GM21717 (cell line): ENCODE results near the gene SUDS3.

Source experiments
- ATAC-seq: cut with Tn5 transposase; IDR thresholded peaks from one replicate; pipeline ENCODE4 v1.9.1; 2021; ENCODE audit warnings: mild to moderate bottlenecking, moderate library complexity; ENCODE audit not compliant: unreplicated experiment

The SUDS3 gene

DNA sequence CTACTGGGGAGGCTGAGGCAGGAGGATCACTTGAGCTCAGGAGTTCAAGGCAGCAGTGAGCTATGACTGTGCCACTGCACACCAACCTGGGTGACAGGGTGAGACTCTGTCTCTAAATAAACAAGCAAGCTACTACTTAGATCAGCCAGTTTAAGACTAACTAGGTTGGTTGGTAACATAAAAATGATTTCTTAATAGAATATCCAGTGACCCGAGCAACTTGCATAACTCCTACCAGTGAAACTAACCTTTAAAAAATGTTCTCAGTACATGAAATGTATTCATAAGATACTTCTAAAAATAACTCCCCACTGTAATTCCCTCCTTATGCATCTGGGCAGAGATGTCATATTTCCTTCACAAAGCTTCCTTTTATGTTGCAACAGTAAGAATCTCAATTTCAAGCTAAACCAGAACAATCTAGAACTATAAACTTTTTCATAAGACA, 19.5 kb upstream of the SUDS3 start:
- ATAC-seq = no peak

DNA sequence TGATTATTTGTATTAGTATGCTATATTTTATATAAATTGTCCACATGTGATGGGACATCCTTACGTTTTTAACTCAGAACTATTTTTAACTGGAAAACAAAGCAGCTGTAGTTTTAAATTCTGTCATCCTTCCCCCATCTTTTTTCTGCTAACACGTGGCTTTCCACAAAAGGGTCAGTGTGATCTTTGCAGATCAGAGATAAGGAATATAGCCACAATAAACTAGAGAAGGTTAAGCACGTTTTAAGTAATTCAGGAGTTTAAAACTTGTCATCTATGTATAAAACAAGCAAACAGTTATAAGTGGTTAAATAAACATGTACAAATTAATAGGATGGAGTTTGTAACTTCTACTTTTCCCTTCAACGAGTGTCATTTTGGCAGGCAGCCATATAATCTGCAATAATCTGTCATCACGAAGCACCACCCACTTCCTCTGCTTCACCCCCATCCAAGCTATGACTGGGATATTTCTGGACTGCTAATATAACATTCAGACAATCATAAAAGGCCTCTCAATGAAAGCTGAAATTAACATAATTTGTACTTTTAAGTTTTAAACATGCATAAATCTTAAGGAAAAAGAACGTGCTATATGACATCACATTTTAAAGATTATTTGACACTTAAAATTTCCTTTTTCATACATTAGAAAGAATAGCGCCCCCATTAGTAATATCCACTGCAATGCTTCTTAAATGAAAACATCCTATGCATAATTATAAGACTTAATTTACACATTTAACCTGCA, 18.9 kb upstream of the SUDS3 start:
- ATAC-seq = peak; percentile 66

DNA sequence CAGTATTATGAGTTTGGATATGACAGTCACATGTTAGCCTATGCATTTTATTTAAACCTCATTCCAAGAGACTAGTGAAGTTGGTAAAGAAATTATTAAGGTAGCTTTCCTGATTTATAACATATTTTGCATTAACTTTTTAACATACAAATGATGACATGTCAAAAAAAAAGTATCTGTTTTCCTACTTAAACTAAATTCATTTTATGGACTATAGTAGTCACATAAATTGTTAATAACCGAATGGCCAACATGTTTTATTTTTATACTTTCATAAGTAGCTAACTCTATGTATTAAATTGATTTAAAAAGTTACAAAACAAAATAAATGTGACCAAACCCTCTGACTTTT, 18.4 kb upstream of the SUDS3 start:
- ATAC-seq = no peak

DNA sequence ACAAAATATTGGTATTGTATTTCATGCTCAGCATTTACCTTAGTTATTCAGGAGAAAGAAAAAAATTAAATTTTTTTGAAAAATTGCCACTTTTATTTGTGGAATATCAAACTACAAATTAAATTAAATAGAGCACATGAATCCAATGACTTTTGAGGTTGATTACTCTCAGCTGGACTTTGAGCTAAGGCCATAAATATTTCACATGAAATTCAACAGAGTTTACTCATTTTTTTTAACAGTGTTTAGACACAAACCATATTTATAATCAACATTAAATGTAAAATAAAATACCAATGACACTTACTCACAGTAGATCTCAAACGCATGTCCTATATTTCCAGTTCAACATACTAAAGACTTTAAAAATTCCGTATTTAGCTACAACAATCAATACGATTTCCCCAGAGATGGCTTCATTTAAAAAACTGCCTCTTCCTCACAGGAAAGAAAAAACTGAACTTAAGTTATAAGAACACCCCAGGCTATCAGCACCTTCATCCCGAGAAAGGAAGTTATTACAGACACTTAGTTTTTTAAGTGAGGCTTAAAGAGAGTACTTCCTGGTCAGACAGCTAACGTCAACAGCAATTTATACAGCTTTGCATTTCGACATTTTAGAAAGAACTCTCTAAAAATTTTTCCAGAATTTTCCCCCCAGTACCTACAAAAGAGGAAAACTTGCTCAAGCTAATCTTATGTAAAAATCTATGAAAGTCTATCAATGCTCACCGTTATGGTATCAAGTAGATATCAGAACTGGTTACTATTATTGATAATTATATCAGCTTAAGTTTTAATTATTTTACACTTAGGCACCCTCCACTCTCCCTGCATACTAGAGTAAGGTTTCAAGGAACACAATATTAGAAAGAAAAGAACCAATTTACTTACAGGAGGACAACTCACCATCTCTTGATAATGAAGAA, 17.5 kb upstream of the SUDS3 start:
- no peak for ATAC-seq

DNA sequence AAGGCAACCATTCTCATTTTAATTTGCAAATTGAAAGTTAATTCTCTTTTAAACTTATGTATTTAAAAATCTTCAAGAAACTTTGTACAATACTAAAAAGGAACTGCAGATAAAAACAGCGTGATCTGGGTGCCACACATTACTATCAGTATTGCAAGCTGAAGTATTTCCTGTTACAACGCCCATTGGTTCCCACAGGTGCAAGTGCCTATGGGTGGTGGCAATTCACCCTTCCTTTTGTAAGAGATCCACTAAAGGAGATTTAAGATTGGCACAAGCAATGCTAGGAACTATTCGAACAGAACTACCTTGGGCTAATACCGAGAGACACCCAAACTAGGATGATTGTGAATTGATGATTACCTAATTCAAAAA, 16.8 kb upstream of the SUDS3 start:
- no peak for ATAC-seq

DNA sequence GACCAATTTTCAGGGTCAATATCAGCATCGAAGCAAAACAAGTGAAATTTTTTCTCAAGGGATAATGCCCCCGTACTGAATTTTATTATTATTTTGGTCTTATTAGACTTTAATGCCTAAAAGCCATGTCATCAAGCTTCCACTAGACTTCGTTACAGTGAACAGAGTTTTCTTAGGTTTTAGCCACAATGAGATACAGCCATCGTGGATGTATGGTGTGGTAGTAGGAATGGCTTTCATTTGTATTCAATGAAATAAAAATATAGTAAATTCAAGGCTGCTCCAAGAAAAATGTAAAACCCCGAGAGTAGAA, 15.3 kb upstream of the SUDS3 start:
- ATAC-seq = no peak

DNA sequence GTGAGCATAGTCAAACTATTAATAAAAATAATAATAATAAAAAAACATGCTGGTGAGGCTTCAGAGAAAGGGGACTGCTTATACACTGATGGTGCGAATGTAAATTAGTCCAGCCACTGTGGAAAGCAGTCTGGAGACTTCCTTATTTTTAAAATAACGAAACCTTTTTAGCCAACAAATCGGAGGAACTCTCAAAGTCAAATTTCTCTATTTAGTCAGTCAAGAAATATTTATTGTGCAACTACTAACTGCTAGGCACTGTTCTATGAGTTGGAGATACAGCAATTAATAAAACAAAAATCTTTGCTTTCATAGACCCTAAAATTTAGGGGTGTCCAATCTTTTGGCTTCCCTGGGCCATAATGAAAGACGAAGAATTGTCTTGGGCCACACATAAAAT, 14.5 kb upstream of the SUDS3 start:
- no peak for ATAC-seq

DNA sequence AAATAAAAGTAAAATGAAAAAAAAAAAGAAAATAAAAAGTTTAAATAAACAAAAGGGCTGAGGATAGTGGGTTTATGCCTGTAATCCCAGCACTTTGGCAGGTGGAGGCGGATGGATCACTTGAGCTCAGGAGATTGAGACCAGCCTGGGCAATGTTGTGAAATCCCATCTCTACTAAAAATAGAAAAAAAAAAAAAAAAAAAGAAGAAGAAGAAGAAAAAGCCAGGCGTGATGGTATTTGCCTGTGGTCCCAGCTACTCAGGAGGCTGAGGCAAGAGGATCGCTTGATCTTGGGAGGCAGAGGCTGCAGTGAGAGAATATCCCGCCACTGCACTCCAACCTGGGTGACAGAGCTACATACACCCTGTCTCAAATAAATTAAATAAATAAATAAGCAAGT, 7.5 kb upstream of the SUDS3 start:
- ATAC-seq = no peak

DNA sequence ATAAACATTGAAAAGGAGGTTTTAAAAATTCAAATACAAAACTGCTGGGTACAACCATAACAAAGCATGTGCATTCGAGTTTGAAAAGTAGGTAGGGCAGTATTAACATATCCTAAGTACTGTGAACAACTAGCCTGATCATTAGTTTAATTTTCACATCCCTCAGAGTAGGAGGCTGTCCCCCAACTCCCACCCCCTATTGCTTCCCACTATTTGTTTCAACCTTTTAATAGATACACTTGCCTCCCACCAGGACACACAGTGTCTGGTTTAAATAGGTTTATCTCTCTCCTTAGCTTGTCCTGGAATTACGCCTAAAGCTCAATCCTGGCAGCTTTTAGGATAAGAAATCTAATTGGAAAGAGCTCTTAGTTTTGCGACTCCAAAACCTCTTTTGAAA, 5.8 kb upstream of the SUDS3 start:
- no peak for ATAC-seq

DNA sequence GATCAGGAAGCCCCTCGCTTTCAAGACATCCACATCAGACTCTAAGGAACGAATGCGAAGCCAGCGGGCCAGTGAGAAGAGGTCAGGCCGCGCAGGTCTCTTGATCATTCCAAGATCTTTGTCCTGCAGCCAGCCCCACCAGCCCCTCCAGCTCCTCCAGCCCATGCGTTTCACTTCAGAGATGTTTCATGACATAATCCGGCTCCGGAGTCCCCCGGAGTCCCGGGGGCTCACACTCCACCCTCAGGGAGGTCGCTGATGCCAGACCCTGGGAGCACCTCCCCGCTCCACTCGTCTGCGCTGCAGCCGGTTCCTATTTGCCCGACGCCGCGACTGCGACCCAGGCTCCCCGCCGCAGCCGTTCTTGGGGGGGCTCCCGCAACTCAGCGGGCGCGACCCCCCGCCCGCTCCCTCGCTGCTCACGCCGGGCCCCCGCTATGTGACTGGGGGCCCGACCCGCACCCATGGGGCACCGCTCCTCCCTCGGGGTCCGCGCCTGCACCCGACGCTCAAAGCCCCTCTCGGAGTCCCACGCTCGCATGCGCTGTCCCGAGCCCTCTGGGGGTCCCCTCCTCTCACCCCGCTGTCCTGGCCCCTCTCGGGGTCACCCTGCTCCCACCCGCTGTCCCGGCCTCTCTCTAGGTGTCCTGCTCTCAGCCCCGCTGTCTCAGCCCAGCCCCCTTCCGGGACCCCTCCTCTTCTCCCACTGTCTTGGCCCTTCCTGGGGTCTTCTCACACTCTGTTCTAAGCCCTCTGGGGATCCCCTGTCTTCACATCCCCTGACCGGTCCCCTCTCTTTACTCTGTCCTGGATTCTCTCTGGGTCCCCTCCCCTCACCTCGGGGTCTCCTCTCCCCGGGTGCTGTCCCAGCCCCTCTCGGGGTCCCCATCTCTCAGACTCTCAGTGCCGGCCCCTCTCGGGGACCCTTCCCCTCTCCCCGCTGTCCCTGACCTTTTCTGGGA, 4.8 kb upstream of the SUDS3 start:
- no peak for ATAC-seq

DNA sequence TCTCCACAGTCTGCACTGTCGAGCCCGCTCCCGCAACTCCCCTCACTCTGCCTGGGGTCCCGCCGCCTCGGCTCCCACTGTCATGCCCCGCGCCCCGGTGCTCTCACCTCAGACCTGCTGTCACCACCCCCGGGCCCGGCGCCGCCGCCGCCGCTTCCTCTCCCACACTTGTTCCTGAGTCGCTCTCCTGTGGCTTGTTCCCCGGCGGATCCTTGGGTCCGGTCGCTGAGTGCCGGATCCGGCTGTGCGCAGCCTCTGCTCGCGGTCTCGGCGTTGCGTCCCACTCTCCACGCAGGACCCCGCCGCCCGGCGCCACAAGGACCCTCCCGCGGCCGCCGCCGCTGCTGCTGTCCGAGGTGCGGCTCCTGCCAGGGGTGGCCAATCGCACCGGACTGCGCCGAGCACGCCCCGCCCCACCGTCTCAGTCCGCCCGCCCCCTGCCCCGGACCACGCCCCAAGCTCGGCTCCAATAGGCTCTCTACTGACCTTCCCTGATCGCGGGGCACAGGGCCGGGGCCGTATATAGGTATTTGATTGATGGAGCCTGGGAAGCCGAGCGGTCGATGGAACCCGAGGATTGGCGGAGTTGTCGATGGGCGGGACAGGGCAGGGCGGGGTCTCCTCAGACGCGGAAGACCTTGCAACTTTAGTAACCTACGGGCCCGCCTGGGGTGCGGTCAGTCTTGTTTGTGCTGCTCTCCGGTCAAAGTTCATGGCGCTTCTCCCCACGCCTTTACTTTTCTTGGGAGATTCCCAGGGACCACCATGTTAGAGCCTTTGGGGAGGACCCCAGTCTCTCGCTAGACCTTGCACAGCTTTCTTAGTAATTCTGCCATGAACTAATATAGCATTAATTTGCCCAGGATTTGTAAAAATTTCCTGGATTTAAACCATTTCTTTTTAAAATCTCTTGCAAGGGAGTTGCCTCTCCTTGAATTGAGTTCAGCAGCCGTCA, 3.5 kb upstream of the SUDS3 start, which contains the start of gene TAOK3:
TSS of gene TAOK3 (minus strand) at position 367 of the 955 bp plus-strand sequence. CDS start 117,340 bp downstream, outside the sequence.
- peak; percentile 72 for ATAC-seq

DNA sequence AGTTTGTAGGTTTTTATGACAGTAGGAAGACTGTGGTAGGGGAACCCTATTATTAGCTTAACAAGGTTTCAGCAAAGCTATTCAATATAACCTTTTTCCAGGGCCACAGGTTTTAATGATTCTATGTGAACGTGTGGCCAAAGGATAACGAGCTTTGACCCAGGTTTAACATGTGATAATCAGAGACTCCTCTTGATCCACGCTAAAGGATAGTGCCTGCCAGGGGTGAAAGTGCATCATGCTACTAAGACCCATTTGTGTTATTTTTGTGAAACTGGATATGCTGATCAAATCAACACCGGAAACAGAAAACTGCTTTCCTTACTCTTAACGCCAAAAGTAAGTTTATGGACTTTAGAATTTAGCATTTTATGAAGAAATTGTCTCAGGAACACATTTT, 2.7 kb upstream of the SUDS3 start:
- no peak for ATAC-seq

DNA sequence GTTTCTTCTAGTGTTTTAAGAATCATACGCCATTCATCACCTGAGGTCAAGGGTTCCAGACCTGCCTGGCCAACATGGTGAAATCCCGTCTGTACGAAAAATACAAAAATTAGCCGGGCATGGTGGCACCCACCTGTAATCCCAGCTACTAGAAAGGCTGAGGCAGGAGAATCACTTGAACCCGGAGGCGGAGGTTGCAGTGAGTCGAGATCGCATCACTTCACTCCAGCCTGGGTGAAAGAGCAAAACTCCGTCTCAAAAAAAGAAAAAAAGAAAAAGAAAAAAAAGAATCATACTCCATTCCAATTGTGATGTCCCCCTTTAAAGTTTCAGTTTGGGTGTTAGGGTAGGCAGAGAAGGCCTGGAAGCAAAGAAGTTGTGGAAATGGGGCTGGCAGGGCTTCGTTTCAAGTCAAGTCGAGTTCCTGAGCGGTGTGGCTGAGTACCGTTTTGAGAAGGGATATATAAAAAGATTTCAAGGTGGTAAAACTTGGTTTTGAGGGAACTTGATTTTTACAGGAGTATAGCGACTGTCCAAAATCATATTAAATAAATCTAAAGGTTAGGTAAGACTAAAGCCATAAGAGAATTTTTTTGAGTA, 2.1 kb upstream of the SUDS3 start:
- no peak for ATAC-seq

DNA sequence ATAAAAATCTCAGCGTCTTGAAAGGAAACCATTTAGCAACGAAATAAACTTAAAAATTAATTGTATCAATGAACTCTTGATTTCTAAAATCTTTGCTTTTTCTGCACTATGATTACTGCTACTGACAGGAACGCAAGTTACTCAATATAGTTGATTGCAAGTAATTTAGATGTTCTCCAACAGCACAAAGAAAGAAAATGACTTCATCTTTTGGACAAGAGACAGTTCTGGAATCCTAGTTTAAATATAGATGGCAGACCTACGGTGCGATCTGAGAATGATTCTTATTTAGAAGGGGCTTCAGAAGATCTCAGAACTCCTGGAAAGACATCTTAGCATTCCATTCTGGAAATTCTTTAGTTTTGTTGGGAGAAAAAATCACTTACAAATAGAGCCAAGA, 1.4 kb upstream of the SUDS3 start:
- no peak for ATAC-seq

DNA sequence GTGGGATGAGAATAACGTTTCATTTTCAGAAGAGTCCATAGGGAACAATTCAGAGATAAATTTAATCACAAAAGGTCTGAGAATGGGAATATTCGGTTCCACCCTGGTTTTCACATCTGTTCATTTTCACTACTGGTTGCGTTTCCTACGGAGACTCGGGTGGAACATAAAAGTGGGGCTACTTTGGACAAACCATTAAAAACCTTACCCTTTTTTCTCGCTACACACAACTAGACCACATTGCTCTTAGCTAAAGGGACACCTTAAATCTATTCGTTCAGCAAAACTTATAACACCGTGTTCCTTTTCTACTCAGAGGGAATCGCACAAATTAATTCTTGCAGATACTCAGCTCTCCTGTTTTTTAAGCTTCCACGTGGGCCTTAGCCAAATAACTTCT, 1.0 kb upstream of the SUDS3 start:
- ATAC-seq = no peak

DNA sequence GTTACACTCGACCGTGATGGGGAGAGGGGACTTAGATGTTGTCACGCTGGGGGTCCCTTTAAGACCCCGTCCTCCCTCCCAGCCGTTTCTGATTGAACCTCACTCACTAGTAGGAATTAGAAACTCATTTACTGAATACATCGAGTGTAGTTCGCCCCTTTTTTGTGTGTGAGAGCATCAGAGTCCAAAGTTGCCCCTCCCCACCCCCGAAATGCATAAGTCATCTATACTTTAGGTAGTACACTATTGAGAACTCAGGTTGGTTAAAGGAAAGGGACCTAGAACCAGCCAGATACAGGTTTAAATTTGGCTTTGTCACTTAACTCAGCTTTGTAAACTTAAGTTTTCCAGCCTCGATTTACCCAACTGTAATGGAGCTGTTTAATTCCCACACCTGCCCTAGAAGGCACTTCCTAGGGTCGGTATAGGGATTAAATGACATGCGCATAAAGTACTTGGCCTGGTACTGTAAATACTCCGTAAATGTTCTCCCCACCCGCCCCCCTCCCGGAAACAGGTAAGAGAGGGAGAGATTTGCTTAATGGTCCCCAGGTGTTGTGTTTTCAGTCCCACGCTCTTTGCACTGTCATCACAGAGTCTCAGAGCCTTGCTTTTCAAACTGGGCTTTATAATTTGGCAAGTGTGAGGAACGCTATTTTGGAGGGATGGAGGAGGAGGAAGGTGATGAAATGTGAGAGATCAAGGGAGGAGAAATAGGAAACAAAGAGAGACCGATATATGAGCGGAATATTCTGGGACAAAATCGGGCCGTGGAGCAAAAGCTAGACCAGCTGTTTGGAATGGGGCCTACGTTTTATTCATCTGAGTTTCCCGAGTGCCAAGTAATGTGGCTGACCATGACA, 897 bp downstream of the SUDS3 start:
- no peak for ATAC-seq

DNA sequence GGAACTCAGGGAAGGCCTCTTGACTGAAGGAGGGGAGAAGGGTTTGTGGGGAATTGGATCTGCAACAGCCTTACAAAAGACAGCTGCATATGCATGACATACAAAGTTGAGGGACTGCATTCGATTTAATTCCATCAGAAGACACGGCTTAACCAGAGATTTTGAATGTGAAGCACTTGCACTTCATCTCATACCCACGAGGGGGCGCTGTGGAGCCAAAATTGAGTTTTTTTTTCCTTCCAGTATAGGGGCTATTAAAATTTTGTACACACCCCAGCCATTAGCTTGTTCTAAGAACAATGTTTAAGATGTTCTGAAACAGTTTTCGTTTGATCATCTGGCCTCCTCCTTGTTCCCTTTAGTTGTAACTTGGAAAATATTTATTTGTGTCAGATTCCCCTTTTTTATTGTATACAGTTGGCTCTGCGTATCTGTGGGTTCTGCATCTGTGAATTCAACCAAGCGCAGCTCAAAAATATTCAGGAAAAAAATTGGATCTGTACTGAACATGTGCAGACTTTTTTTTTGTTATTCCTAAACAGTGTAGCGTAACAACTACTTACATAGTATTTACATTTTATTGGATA, 1.6 kb downstream of the SUDS3 start:
- no peak for ATAC-seq

DNA sequence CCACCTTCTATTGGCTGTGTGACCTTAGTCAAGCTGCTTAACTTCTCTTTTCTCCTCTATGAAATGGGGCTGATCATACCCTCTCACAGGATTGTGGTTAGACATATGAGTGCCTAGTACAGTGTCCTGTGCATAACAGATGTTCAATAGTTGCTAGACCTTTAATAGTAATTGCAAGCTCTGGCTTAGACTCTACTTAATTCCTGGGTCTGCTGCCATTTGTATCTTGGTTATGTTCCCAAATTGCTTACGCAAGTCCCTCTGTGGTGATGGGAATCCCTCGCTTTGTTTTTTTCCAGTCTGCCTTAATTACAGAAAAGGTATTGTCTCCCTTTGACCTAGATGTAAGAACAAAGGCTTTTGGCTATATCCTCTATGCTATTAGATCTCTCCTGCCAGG, 15.1 kb downstream of the SUDS3 start:
- no peak for ATAC-seq
